Measurements from ENCODE around the gene WIPI1. TPM values are rescaled to one million over a fixed set of nuclear protein-coding genes. Genes with fewer than 3 reads are reported as not detected.
A peak's percentile ranks its signal among the peaks of the same experiment; 100 is the strongest.

WIPI1 gene
- total RNA-seq, 2 donors from 2014 or later, result 24.2 to 37.7 TPM

DNA sequence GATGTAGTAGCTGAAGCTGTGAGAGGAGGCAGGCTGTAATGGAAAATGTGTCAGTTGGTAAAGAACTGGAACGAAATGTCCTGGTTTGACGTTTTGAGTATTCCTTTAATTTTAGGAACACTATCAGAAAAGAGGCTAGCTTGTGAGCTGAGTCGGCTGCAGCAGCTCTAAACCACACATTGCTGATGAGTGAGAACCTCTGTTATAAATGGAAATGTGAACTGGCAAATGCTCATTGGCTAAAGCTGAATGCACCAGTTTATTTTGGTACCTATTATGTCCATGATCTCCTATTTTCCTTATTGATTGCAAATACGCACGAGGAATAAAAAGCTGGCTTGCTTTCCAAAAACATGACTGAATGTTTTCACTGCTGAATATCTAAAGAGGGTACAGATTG, 11.0 kb upstream of the WIPI1 start:
- no peak for DNase-seq (ENCODE audit: low spot score)
- Histone ChIP-seq H3K27me3 (replicated peaks; ENCODE audit: insufficient read depth) (no peaks in the 10 kb centered on the region), H3K27ac (no peak overlapping the region), H3K4me1 (replicated peaks) (no peaks in the 10 kb centered on the region), H3K9me3 (no peaks in the 10 kb centered on the region), H3K36me3 (no peaks in the 10 kb centered on the region), H3K4me3 (no peak overlapping the region)
- TF ChIP-seq POLR2AphosphoS5 (IDR thresholded peaks at IDR 0.05), result no peak
- TF ChIP-seq, protein P1, sequence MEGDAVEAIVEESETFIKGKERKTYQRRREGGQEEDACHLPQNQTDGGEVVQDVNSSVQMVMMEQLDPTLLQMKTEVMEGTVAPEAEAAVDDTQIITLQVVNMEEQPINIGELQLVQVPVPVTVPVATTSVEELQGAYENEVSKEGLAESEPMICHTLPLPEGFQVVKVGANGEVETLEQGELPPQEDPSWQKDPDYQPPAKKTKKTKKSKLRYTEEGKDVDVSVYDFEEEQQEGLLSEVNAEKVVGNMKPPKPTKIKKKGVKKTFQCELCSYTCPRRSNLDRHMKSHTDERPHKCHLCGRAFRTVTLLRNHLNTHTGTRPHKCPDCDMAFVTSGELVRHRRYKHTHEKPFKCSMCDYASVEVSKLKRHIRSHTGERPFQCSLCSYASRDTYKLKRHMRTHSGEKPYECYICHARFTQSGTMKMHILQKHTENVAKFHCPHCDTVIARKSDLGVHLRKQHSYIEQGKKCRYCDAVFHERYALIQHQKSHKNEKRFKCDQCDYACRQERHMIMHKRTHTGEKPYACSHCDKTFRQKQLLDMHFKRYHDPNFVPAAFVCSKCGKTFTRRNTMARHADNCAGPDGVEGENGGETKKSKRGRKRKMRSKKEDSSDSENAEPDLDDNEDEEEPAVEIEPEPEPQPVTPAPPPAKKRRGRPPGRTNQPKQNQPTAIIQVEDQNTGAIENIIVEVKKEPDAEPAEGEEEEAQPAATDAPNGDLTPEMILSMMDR (IDR thresholded peaks at IDR 0.05), result no peak
- WGBS, result 61% methylated on average over 5 of the region's 5 CpGs
- intact Hi-C loops (cut with DNase I), result loop anchor here (10.0 kb wide), 2 partner anchors 286 to 294 kb away; no protein-coding TSS in a partner anchor

DNA sequence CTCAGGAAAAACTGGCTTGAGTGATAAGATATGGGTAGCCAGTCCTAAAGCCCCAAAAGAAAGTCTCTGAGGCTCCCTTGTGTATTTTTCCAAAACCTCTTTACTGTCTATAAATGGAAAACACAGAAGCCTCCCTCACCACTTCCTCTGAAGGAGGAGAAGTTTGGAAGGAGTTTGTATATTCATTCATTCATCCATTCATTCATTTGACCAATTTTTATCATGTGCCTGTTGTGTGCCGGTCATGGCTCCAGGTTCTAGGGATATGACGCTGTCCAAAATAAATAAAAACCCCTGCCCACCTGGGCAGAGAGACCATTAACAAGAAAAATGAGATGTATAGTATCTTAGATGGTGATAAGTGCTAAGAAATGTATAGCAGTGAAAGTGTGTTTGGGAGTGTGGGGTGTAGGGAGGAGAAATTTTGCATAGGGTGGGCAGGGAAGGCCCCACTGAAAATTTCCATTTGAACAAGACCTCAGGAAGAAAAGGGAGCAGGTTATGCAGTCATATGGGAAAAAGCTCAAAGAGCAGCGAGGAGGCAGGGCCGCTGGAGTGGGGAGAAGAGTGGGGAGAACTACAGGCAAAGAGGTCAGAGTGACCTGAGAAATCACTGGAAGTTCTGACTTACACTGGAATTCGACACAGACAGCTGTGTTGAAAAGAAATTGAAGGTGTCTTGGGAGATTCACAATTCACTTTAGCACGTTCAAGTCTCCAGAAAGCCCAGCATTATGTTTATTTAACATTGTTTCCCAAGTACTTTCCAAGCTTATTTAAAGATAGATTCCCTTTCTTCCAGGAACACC, 6.1 kb upstream of the WIPI1 start:
- Histone ChIP-seq H3K4me1 (replicated peaks) (no peaks in the 10 kb centered on the region), H3K27me3 (replicated peaks; ENCODE audit: insufficient read depth) (no peaks in the 10 kb centered on the region), H3K4me3 (no peak overlapping the region), H3K9me3 (no peaks in the 10 kb centered on the region), H3K27ac (no peak overlapping the region), H3K36me3 (no peaks in the 10 kb centered on the region)
- intact Hi-C loops (cut with DNase I), result loop anchor here (5.0 to 10.0 kb wide), 3 partner anchors 201 to 291 kb away; no protein-coding TSS in a partner anchor
- WGBS, result 50% methylated on average over 6 of the region's 6 CpGs
- TF ChIP-seq POLR2A (IDR thresholded peaks at IDR 0.05) (no peak), POLR2AphosphoS5 (IDR thresholded peaks at IDR 0.05) (no peak)
- TF ChIP-seq, protein P1 (IDR thresholded peaks at IDR 0.05), result no peak
- no peak for DNase-seq (ENCODE audit: low spot score)

DNA sequence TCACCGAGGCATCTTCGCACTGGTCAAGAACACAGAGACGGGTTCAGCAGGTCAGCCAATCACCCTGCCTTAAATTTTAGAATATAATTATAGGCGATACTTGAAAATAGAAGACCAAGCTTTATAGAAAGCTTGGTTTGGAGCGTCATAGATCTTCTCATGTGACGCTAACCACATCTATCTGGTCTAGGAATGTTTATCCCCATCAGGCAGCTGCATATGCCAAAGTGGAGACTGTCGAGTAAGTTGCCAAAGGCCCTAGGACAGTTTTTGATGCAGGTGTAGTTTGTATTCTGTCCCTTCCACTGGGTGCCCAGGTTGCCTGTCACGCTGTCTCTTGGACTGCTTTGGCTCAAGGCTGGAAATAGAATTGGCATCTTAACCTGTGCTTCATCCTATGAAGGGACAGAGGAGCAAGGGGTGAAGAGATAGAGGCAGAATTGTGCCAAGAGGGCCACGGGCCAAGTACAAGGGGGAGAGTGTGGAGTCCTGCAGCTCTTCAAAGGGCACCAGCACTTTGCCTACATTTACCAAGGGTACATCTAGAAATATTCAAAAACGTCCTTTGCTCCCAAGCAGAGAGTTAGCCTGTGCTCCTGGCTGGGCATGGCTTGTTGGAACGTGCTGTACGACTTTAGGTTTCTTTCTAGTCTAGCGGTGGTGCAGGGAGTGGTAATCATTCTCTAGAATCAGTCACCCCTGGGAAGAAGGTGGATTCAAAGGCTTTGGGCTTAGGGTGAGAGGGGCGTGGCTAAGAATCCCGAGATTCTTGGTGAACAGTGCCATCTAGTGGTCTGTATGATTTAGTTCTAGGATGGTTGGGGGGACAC, 5.3 kb upstream of the WIPI1 start:
- Histone ChIP-seq H3K4me1 (replicated peaks) (no peaks in the 10 kb centered on the region), H3K27me3 (replicated peaks; ENCODE audit: insufficient read depth) (no peaks in the 10 kb centered on the region), H3K4me3 (no peak overlapping the region), H3K27ac (no peak overlapping the region), H3K9me3 (no peaks in the 10 kb centered on the region), H3K36me3 (no peaks in the 10 kb centered on the region)
- intact Hi-C loops (cut with DNase I), result loop anchor here (5.0 to 10.0 kb wide), 3 partner anchors 200 to 292 kb away; no protein-coding TSS in a partner anchor
- TF ChIP-seq POLR2A (IDR thresholded peaks at IDR 0.05) (peak; percentile 19), POLR2AphosphoS5 (IDR thresholded peaks at IDR 0.05) (peak; percentile 71)
- TF ChIP-seq, protein P1 (IDR thresholded peaks at IDR 0.05), result peak; percentile 45 to 86 (median 82)
- peak; percentile 69 for DNase-seq (ENCODE audit: low spot score)
- WGBS, result 42% methylated on average over 15 of the region's 15 CpGs

DNA sequence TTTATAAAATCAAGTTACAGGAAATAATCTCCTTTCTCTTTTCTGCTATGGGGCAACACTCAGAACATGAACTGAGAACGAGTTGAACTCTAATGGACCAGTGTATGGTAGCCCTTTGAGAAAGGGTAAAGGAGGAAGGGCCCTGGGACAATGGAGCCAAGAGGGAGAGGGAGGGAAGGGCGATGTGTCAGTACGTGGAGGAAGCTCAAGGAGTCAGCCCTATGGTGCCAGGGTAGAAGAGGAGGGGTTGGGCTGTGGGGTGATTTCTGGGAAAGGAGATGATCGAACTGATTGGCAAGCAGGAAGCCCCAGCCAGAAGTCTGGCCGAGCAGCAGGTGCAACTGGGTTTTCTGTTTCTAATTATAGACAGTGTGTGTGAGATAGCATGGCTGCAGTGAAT, 4.3 kb upstream of the WIPI1 start:
- TF ChIP-seq, protein P1 (IDR thresholded peaks at IDR 0.05), result no peak
- no peak for DNase-seq (ENCODE audit: low spot score)
- H3K27ac ChIP-seq, result no peak overlapping the region
- H3K9me3 ChIP-seq, result no peaks in the 10 kb centered on the region
- no peaks in the 10 kb centered on the region for H3K4me1 ChIP-seq (replicated peaks)
- no peaks in the 10 kb centered on the region for H3K27me3 ChIP-seq (replicated peaks; ENCODE audit: insufficient read depth)
- no peak overlapping the region for H3K4me3 ChIP-seq
- no peaks in the 10 kb centered on the region for H3K36me3 ChIP-seq
- 40% methylated on average over 5 of the region's 5 CpGs for WGBS
- intact Hi-C loops (cut with DNase I), result loop anchor here (5.0 to 10.0 kb wide), 3 partner anchors 199 to 293 kb away; no protein-coding TSS in a partner anchor

All from prostate gland (tissue), 2 donors.